Measurements from ENCODE around the gene GAGE12H.
"Not testable (repeated sequence)": the region's sequence is repeated elsewhere in the genome, so short reads cannot be mapped to it uniquely, and the experiment has no call there.

The GAGE12H gene

DNA sequence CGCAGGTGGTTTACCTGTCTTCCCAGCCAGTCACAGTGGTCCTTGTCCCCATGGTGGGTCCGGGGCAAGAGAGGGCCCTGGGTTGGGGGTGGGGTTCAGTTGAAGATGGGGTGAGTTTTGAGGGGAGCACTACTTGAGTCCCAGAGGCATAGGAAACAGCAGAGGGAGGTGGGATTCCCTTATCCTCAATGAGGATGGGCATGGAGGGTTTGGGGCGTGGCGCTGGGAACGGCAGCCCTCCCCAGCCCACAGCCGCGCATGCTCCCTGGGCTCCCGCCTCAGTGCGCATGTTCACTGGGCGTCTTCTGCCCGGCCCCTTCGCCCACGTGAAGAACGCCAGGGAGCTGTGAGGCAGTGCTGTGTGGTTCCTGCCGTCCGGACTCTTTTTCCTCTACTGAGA lies at the start of gene GAGE12H:
Gene GAGE12H, plus strand, starts transcription at position 301 of the 400 bp plus-strand sequence. CDS start 1,155 bp downstream, outside the sequence.
- H3K9me3 Mint-ChIP-seq; H3K27ac Mint-ChIP-seq; H3K4me1 Mint-ChIP-seq; H3K4me3 Mint-ChIP-seq; H3K27me3 Mint-ChIP-seq (ENCODE audit: low read depth); H3K36me3 Mint-ChIP-seq (ENCODE audit: low read depth): not testable (repeated sequence)

DNA sequence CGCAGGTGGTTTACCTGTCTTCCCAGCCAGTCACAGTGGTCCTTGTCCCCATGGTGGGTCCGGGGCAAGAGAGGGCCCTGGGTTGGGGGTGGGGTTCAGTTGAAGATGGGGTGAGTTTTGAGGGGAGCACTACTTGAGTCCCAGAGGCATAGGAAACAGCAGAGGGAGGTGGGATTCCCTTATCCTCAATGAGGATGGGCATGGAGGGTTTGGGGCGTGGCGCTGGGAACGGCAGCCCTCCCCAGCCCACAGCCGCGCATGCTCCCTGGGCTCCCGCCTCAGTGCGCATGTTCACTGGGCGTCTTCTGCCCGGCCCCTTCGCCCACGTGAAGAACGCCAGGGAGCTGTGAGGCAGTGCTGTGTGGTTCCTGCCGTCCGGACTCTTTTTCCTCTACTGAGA lies 47.9 kb upstream of the GAGE12H start, which contains the start of gene GAGE12C:
Gene GAGE12C, plus strand, starts transcription at position 301 of the 400 bp plus-strand sequence. CDS start 1,155 bp downstream, outside the sequence.
- not testable (repeated sequence) for H3K4me1 Mint-ChIP-seq; H3K36me3 Mint-ChIP-seq (ENCODE audit: low read depth); H3K4me3 Mint-ChIP-seq; H3K27ac Mint-ChIP-seq; H3K27me3 Mint-ChIP-seq (ENCODE audit: low read depth); H3K9me3 Mint-ChIP-seq

- H3K27ac Mint-ChIP-seq; H3K27me3 Mint-ChIP-seq (ENCODE audit: low read depth); H3K9me3 Mint-ChIP-seq; H3K36me3 Mint-ChIP-seq (ENCODE audit: low read depth); H3K4me3 Mint-ChIP-seq; H3K4me1 Mint-ChIP-seq: not testable (repeated sequence)
Measured at GRCh38 chrX:49541433-49541832, 38.3 kb upstream of the GAGE12H start, which contains the start of gene GAGE12D. Gene GAGE12D, plus strand, starts transcription at chrX:49541733. Its CDS starts 1,155 bp downstream, at chrX:49542888.

DNA sequence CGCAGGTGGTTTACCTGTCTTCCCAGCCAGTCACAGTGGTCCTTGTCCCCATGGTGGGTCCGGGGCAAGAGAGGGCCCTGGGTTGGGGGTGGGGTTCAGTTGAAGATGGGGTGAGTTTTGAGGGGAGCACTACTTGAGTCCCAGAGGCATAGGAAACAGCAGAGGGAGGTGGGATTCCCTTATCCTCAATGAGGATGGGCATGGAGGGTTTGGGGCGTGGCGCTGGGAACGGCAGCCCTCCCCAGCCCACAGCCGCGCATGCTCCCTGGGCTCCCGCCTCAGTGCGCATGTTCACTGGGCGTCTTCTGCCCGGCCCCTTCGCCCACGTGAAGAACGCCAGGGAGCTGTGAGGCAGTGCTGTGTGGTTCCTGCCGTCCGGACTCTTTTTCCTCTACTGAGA lies 28.8 kb upstream of the GAGE12H start, which contains the start of gene GAGE12E:
Gene GAGE12E, plus strand, starts transcription at position 301 of the 400 bp plus-strand sequence. CDS start 1,155 bp downstream, outside the sequence.
- H3K4me3 Mint-ChIP-seq; H3K27me3 Mint-ChIP-seq (ENCODE audit: low read depth): not testable (repeated sequence)

DNA sequence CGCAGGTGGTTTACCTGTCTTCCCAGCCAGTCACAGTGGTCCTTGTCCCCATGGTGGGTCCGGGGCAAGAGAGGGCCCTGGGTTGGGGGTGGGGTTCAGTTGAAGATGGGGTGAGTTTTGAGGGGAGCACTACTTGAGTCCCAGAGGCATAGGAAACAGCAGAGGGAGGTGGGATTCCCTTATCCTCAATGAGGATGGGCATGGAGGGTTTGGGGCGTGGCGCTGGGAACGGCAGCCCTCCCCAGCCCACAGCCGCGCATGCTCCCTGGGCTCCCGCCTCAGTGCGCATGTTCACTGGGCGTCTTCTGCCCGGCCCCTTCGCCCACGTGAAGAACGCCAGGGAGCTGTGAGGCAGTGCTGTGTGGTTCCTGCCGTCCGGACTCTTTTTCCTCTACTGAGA lies 19.2 kb upstream of the GAGE12H start, which contains the start of gene GAGE12F:
Gene GAGE12F, plus strand, starts transcription at position 301 of the 400 bp plus-strand sequence. CDS start 1,155 bp downstream, outside the sequence.
- H3K36me3 Mint-ChIP-seq (ENCODE audit: low read depth); H3K27me3 Mint-ChIP-seq (ENCODE audit: low read depth); H3K9me3 Mint-ChIP-seq; H3K4me1 Mint-ChIP-seq; H3K4me3 Mint-ChIP-seq; H3K27ac Mint-ChIP-seq: not testable (repeated sequence)

More for the DNA sequence above, 28.8 kb upstream of the GAGE12H start, which contains the start of gene GAGE12E:
- H3K4me1 Mint-ChIP-seq; H3K27ac Mint-ChIP-seq; H3K9me3 Mint-ChIP-seq; H3K36me3 Mint-ChIP-seq (ENCODE audit: low read depth): not testable (repeated sequence)

DNA sequence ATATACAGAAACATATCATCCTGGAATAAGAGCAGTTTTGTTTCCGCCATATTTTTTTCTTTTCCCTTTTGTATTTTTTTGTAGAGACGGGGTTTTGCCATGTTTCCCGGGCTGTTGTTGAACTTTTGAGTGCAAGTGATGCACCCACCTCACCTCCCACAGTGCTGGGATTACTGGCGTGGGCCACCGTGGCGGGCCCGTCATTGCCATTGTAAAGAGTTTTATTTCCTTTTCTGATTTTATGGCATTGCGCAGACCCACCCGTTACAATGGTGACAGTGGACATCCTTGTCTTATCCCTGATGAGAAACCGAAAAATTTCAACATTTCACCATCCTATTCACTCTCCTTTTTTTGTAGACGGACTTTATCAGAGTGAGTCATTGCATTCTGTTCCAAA lies 11.0 kb upstream of the GAGE12H start:
- H3K4me1 Mint-ChIP-seq; H3K9me3 Mint-ChIP-seq; H3K27me3 Mint-ChIP-seq (ENCODE audit: low read depth); H3K27ac Mint-ChIP-seq; H3K36me3 Mint-ChIP-seq (ENCODE audit: low read depth); H3K4me3 Mint-ChIP-seq: not testable (repeated sequence)

DNA sequence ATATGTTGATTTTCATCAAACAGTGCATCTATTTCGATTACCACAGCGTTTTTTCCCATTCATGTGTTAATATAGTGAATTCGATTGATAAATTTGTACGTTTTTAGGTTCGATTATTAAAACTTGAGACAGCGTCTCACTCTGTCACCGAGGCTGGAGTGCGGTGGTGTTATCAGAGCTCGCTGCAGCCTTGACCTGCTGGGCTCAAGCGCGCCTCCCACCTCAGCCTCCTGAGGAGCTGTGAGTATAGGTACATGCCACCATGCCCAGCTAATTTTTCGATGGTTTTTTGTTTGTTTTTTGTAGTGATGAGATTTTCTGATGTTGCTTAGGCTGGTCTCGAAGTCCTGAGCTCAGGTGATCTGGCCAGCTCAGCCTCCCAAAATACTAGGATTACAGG lies 10.6 kb upstream of the GAGE12H start:
- H3K9me3 Mint-ChIP-seq; H3K36me3 Mint-ChIP-seq (ENCODE audit: low read depth); H3K4me1 Mint-ChIP-seq; H3K27ac Mint-ChIP-seq; H3K27me3 Mint-ChIP-seq (ENCODE audit: low read depth); H3K4me3 Mint-ChIP-seq: not testable (repeated sequence)

GRCh38 chrX:49570100-49570499 lies 9.6 kb upstream of the GAGE12H start, which contains the start of gene GAGE12G:
Gene GAGE12G, plus strand, starts transcription at chrX:49570400. Its CDS starts 1,155 bp downstream, at chrX:49571555.
- H3K4me1 Mint-ChIP-seq; H3K27ac Mint-ChIP-seq; H3K4me3 Mint-ChIP-seq; H3K36me3 Mint-ChIP-seq (ENCODE audit: low read depth); H3K9me3 Mint-ChIP-seq; H3K27me3 Mint-ChIP-seq (ENCODE audit: low read depth): not testable (repeated sequence)

- H3K27me3 Mint-ChIP-seq (ENCODE audit: low read depth); H3K4me1 Mint-ChIP-seq; H3K36me3 Mint-ChIP-seq (ENCODE audit: low read depth); H3K27ac Mint-ChIP-seq; H3K9me3 Mint-ChIP-seq; H3K4me3 Mint-ChIP-seq: not testable (repeated sequence)
Measured at GRCh38 chrX:49589196-49589595, 9.4 kb downstream of the GAGE12H start, which contains the start of gene GAGE2A. Gene GAGE2A, plus strand, starts transcription at chrX:49589496. Its CDS starts 1,155 bp downstream, at chrX:49590651.

- not testable (repeated sequence) for H3K9me3 Mint-ChIP-seq; H3K27ac Mint-ChIP-seq; H3K4me1 Mint-ChIP-seq; H3K4me3 Mint-ChIP-seq; H3K27me3 Mint-ChIP-seq (ENCODE audit: low read depth); H3K36me3 Mint-ChIP-seq (ENCODE audit: low read depth)
Measured at GRCh38 chrX:49589769-49590478, 10.2 kb downstream of the GAGE12H start.

GRCh38 chrX:49590488-49590887 lies 10.7 kb downstream of the GAGE12H start:
- not testable (repeated sequence) for H3K36me3 Mint-ChIP-seq (ENCODE audit: low read depth); H3K27me3 Mint-ChIP-seq (ENCODE audit: low read depth); H3K4me3 Mint-ChIP-seq; H3K9me3 Mint-ChIP-seq; H3K27ac Mint-ChIP-seq; H3K4me1 Mint-ChIP-seq

DNA sequence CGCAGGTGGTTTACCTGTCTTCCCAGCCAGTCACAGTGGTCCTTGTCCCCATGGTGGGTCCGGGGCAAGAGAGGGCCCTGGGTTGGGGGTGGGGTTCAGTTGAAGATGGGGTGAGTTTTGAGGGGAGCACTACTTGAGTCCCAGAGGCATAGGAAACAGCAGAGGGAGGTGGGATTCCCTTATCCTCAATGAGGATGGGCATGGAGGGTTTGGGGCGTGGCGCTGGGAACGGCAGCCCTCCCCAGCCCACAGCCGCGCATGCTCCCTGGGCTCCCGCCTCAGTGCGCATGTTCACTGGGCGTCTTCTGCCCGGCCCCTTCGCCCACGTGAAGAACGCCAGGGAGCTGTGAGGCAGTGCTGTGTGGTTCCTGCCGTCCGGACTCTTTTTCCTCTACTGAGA lies 19.0 kb downstream of the GAGE12H start, which contains the start of gene GAGE1:
Gene GAGE1, plus strand, starts transcription at position 301 of the 400 bp plus-strand sequence. CDS start 1,155 bp downstream, outside the sequence.
- not testable (repeated sequence) for H3K27me3 Mint-ChIP-seq (ENCODE audit: low read depth); H3K9me3 Mint-ChIP-seq; H3K27ac Mint-ChIP-seq; H3K36me3 Mint-ChIP-seq (ENCODE audit: low read depth); H3K4me3 Mint-ChIP-seq; H3K4me1 Mint-ChIP-seq
